HG02973 (cell line): ENCODE data around the gene KCNK10.

Experiments used
- ATAC-seq: cut with Tn5 transposase; IDR thresholded peaks from one replicate; pipeline ENCODE4 v1.9.1; 2021; ENCODE audit warnings: moderate library complexity; ENCODE audit not compliant: unreplicated experiment

Gene KCNK10

DNA sequence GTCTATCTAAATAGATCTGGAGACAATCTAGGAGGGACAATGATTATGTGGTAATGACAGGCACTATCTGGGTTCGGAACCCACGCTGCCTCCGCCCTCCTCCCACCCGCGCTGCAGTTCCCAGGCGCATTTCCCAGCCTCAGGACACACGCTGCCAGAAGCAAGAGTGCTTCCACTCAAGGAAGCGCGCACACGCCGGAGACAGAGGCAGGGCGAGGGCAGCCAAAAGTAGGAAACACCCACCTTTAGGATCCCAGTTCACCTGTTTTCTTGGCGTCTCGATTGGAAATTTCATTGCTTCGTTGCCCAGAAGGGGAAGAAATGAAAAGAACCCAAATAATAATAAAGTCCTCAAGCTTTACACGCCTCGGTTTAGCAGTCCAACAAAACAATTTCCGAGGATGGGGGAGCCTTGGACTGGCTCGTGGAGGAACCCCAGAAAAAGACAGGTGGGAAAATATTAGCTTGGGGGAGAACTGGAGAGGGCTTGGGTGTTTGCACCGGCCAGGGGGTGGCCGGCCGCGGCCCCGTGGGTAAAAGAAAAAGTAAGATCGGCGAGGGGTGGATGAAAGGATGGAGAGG, 474 bp downstream of the KCNK10 start:
- no peak for ATAC-seq

DNA sequence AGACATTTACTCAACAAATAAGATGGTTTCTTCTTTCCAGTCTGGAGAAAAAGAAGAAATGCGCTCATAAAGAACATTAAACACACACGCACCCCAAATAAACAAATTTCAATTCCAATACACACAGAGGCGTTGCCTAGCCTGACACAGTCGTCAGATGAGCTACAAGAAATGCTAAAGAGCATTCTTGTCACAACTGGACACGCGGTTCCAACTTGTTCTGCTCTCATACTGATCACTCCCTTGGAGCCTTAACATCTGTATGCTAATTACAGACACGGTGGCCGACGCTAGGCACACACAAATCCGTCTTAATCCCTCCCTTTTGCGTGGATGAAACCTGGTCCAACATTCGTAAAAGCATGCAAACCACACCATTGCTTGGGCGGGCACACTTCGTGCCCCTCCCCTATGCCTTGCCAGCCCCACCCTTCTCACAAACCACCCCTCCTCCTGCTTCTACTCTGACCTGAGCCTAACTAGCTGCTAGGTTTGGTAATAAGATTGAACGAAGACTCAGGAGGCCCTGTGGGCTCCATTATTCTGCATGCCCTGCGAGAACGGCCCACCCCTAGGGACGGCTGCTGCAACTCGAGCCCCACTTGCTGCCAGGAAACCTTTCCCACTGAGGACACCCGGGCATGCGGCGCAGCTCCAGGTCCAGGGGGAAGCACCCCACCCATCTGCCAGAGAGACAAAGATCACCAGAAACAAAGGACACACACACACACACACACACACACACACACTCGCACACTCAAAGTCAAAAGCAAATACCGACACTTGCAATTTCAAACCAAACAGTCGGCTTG, 1.2 kb downstream of the KCNK10 start:
- ATAC-seq = no peak

DNA sequence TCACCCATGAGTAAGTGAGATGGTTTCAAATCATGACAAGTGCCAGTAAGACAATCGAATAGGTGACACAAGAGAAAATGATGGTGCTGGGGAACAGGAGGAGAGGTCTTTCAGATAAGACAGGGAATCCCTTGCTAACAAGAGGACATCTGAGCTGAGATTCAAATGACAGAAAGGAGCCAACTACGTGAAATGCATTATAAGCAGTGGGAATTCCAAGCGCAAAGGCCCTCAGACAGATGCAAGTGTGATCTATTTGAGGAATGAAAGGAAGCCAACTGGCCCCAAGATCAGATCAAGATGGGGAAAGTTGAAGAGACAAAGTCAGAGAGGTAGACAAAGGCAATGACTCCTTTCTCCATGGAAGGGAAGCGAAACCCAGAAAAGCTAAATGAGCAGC, 4.7 kb downstream of the KCNK10 start:
- no peak for ATAC-seq

DNA sequence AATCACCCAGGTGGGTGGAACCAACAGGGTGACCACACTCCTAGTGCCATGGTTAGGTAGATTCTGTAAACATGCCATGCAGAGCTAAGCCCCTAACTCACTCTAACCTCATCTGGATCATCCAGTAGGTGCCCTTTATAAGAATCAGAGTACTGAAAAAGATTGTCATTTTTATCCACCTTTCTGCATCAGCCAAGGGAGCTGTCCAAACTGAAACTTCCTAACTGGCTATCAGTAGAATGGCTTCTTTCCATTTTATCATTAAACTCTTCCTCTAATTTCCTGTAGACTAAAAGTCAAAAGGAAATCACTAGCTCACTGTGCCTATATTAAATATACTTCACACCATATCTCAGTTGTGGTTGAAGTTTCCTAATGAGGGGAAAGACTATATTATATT, 6.5 kb downstream of the KCNK10 start:
- ATAC-seq = no peak

DNA sequence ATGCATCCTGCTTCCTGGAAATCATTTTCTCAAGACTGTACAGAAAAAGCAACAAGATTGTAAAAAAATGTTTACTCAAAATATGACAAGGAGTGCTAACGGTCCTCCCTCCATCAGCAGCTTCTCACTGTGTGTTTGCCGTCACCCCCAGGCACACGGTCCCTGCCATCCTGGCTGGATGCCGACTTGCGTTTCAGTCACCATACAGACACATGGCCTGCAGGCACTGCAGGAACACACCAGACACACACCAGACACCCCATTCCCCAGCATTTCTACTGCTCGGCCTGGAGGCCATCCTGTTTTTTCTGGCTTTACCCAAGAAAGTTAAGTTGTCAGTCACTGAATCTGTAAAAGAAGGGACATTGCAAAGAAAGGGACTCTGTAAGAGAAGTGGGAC, 10.8 kb downstream of the KCNK10 start:
- no peak for ATAC-seq

DNA sequence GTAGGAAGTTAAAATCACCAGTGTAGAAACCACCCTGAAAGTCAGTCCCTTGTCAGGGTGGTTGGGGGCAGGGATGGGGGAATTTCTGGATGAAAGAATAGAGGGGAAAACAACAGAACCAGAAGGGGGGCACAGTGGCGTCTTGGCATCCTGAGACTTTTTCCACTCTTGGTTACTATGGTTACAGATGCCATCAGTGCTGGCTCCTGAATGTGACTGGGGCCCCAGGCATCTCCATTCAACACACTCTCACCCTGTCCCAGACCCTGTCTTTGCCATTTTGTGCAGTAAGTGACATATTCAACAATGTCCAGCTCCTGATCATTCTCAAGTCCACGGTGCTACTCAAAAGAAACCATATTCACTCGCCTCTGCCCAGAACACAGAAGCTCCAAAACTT, 11.3 kb downstream of the KCNK10 start:
- ATAC-seq = no peak

DNA sequence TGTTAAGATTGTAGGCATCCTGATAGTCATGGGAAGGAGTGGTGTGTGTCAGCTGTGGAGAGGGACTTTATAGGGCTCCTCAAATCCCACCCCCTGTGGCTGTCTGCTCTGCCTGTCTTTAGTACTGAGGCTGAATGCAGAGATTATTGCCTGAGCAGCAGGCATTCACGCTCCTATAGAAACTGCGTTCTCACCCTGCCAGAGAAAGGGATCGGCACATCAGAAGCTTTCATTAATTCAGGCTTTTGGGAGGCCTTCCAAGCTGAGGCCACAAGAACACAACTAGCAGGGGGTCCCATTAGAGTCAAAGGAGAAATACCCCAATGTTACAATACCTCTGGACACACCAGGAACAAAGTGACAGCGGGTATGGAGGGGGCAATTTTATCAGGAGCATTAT, 12.6 kb downstream of the KCNK10 start:
- ATAC-seq = no peak

DNA sequence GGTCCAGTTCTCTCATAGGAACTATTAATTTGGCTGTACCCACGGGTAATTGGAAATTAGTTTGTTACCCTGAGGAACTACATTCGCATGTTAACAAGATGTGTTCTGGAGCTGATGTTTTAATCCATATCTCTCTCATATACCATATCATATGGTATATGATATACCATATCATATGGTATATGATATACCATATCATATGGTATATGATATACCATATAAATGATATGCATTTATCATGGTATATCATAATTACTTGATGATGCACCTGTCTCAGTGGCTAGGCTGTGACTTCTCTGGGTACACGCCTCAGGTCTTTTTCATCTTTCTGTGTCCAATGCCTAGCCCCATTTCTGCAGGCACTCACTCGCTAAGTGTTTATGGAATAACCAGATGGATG, 13.0 kb downstream of the KCNK10 start:
- no peak for ATAC-seq

DNA sequence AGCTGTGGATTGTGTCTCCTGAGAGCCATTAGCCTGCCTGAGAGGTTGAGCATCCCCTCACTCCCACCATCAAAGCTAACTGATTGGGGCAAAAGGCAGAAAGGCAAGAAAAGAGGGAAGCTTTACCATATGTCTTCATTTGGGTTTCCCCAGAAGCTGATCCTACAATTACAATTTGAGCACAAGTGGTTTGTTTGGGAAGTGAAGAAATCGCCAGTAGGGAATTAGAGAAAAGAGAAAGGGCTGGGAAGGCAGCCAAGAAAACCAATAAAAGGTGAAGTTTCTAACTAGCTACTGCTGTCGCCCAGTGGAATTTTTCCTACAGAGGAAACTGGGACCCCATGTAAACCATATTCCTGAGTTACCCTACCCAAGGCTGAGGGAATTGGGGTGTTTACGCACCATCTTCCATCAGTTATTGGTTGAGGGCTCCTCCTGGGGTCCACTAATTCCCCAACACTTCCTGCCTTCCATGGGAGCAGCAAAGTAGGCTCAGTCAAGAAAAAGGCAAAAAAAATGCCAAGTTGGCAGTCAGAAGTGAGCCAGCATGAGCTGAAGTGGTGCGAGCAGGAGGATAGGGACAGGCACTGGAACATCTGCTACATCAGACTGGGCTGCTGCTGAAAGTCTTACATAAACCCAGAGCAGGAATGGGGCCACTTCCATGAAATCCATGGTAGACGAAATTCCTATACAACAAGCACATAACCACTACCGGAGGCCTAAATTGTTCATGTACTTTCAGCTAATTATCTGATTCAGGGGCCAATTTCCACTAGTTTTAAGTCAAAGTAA, 17.3 kb downstream of the KCNK10 start:
- ATAC-seq = no peak

DNA sequence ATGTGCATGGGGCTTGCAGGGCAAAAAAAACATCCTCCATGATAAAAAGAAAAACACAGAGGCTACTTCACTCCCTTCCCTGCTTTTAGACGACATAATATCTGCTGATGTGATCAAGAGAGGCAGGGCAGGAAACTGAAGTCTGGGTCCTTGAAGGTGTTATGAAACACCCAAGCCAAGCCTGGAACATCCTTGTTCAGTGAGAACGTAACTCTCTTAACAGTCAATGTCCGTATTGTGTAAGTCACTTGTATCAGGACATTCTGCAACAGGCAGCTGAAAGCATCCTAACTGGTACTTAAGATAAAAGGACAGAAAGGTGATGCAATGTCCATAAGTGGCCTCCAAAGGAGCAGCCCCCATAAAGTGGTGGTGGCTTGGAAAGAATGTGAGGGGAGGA, 20.0 kb downstream of the KCNK10 start:
- ATAC-seq = no peak

DNA sequence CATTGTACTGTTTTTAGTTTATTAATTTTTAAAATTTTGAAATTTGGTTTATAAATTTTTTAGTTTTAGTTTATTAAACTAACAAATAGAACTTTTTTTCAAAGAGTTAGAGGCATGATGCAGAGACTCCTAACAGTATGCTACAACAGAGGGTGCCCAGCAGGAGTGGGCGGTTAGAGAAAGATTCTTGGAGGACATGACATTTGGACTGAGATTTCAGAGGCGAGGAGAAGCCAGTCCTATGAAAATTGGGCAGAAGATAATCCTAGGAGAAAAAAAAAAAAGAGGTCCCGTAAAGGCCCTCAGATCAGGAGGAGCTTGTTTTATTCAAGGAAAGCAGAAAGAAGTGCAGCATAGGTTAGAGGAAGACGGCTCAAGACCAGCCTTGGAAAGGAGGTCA, 21.7 kb downstream of the KCNK10 start:
- ATAC-seq = no peak

DNA sequence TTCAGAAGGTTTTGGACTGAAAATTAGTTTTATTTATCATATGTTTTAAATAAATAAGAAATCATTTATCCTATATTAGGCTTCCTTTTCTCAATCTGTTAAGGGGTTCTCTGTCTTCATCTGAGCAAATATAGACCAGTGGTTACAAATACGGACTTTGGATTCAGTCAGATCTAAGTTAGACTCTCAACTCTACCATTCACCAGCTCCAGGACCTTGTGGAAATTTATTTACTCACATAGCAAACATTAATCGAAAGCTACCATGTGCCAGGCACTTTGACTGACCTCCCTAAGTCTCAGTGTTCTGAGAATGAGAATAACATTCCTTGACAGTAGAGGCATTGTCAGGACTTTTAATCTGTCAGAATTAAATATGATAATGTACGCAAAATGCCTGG, 22.3 kb downstream of the KCNK10 start:
- no peak for ATAC-seq

DNA sequence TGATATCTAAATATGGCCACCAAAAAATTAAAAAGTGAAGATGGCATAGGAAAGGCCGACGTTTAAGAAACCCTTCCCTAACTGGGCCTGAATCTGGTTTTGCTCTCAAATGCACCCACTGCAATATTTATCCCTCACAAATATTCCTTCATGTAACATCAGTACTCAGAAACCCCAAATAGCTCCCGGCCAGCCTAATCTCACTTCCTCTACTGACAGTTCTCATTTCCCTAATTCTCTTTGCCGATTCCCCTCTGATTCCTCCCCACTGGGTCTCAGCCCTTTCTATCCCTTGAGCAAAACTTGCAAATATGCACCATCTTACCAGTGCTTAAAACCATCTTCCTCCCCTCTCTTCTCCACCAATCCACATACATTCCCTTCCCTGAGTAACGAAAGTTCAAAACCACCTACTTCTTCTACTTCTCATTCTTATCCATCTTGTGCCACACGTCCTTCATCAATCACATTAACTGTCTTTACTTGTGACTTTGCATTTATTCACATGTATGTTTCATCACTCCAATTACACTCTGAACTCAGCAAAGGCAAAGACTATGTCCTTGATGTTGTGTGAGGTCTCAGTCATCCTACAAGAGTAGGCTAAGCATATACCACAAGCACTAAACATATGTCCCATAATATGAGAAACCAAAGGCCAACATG, 23.1 kb downstream of the KCNK10 start:
- ATAC-seq = peak; percentile 56

DNA sequence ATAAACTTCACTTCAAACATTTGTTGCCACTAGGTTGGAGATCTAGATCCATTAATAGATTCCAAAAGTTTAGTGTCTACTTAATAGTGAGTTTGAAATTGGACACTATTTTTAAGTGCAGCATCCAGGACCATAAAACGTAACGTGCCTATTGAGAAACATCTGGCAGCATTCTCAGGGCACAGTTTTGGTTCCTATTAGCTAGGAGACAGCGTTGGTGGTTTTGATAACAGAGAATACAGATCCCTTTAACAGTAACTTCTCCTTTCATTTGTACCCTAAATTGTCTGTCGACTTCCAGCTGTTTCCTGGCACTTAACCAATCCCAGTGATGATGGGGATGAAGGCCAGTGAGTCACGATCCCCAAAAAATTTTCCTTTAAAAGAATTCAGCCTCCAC, 25.8 kb downstream of the KCNK10 start:
- no peak for ATAC-seq

DNA sequence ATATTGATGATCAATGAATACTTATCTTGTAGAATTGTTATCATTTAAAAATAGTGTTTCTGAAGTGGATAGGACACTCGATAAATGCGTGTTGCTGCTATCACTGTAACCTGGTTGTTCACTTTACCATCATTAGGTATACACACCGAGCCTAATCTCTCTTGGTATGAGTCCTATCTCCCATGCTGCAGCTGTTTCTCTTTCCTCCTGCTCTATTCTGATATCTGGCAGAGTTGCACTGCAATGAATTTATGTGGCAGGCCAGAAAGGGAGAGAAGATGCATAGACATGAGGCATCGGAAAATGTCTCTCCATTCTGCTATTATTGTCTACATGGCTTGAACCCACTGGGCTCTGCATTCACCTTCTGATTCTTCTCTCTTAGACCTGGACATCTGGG, 26.7 kb downstream of the KCNK10 start:
- ATAC-seq = no peak

DNA sequence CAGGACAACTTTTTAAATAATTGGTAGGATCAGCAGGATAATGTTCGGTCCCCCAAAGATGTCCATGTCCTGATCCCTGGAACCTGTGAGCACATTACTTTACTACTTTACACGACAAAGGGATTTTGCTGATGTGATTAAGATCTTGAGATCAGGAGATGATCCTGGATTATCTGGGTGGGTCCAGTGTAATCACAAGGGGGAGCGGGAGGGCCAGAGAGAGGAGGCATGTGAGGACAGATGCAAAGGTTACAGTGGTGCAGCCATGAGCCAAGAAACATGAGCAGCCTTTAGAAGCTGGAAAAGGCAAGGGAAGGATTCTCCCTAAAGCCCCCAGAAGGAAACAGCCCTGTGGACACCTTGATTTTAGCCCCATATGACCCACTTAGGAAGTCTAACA, 33.1 kb downstream of the KCNK10 start:
- no peak for ATAC-seq

DNA sequence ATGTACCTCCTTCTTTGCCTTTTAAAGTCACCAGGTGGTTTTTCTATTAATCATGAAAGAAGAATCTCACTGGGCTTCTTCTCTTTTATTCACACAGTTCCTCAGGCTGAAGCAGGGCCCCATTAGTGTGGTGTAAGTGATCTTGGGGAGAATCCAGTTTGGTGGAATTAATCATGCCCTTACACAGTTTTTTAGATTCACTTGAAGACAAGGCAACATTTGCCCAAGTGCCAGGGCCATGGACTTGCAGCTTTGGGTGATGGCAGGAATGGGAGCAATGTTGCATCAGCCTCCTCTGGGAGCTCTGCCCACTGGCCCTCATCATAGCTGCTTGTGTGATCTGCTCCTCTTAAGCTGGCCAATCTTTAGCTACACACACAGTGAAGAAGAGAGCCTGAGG, 33.8 kb downstream of the KCNK10 start:
- no peak for ATAC-seq

DNA sequence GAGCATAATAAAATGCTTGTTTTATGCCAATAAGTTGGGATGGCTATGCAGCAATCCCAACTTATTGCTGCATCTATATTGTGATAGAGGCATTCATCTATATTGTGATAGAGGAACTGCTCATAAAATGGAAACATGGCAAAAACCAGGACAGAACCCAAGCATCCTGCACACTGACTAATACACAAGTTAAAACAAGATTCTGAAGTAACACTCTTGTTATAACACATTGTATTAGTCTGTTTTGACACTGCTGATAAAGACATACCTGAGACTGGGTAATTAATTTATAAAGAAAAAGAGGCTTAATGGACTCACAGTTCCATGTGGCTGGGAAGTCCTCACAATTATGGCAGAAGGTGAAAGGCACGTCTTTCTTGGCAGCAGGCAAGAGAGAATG, 36.8 kb downstream of the KCNK10 start:
- no peak for ATAC-seq

DNA sequence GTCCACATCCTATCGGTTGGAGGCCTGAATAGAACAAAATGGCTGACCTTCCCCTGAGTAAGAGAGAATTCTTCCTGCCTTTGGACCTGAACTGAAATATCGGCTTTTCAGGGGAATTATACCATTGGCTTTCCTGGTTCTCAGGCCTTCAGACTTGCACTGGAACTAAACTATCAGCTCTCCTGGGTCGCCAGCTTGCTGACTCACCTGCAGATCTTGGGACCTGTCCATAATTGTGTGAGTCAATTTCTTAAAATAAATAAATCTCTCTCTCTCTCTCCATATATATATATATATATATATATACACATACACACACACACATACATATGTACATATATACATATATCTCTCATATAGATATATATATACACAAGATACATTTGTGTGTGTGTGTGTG, 41.6 kb downstream of the KCNK10 start:
- ATAC-seq = no peak

DNA sequence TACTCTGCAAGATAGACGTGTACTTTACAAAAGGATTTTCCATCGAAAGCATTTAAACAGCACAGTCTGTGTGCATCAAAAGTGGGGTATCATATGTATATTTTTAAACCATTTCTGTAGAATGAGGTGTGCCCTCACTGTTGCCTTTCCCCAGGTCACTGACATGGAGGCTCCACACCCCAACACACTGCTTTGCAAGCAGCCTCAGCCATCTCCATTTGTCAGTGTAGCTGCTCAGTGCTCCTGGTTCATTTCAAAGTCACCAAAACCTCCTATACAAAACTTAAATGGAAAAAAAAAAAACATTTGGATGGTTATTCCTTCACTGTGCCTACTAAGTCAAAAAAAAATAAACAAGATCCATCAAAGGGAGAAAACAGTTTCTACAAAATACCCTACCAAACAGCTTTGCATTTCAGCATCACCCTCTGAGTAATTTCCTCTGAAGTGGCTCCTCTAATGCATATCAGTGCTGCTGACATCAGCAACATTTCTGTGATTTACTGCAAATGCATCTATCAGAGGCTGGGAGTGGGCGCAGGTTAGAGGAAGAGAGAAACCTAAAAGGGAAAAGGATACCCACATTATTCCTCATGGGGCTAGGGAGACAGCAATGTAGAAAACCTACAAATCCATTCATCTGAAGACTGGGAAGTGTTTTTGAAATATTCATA, 46.0 kb downstream of the KCNK10 start:
- ATAC-seq = no peak
